Kidney epithelial cell (primary cell): Measurements from ENCODE around the gene RXYLT1. TPM values are rescaled to one million over a fixed set of nuclear protein-coding genes. Genes with fewer than 3 reads are reported as not detected.
"Not testable (repeated sequence)": the region's sequence is repeated elsewhere in the genome, so short reads cannot be mapped to it uniquely, and the experiment has no call there.

Source experiments
- DNase-seq: peaks from one replicate; pipeline ENCODE4 v3.0.0-alpha.2; 2010; ENCODE audit warnings: low read depth
- H3K27me3 ChIP-seq: 2 replicates; pipeline ENCODE4 v1.6.0; 2011; ENCODE audit warnings: low read length; ENCODE audit not compliant: control insufficient read depth, insufficient read depth
- H3K36me3 ChIP-seq: 2 replicates; pipeline ENCODE4 v1.5.1; 2011; ENCODE audit warnings: low read length; ENCODE audit not compliant: control insufficient read depth, insufficient read depth
- H3K4me3 ChIP-seq: 2 replicates; pipeline ENCODE4 v1.5.1; 2011; ENCODE audit warnings: low read depth, mild to moderate bottlenecking, control low read depth, low read length
- total RNA-seq: library from RNA; depleted of rRNA; stranded (reverse); fragments of >200 nt; gene quantifications from 2 replicates; pipeline ENCODE4 v1.2.3, GENCODE V29; 2015
- TF ChIP-seq, protein P1 (sequence below): IDR thresholded peaks from 2 replicates; pipeline ENCODE4 v1.5.1; 2011; ENCODE audit warnings: mild to moderate bottlenecking, moderate library complexity, low read length, control low read depth, inconsistent platforms; ENCODE audit not compliant: insufficient read depth, poor library complexity, severe bottlenecking

The RXYLT1 gene, protein sequence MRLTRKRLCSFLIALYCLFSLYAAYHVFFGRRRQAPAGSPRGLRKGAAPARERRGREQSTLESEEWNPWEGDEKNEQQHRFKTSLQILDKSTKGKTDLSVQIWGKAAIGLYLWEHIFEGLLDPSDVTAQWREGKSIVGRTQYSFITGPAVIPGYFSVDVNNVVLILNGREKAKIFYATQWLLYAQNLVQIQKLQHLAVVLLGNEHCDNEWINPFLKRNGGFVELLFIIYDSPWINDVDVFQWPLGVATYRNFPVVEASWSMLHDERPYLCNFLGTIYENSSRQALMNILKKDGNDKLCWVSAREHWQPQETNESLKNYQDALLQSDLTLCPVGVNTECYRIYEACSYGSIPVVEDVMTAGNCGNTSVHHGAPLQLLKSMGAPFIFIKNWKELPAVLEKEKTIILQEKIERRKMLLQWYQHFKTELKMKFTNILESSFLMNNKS
- 21.1 and 22.5 TPM in 2 replicates for total RNA-seq

DNA sequence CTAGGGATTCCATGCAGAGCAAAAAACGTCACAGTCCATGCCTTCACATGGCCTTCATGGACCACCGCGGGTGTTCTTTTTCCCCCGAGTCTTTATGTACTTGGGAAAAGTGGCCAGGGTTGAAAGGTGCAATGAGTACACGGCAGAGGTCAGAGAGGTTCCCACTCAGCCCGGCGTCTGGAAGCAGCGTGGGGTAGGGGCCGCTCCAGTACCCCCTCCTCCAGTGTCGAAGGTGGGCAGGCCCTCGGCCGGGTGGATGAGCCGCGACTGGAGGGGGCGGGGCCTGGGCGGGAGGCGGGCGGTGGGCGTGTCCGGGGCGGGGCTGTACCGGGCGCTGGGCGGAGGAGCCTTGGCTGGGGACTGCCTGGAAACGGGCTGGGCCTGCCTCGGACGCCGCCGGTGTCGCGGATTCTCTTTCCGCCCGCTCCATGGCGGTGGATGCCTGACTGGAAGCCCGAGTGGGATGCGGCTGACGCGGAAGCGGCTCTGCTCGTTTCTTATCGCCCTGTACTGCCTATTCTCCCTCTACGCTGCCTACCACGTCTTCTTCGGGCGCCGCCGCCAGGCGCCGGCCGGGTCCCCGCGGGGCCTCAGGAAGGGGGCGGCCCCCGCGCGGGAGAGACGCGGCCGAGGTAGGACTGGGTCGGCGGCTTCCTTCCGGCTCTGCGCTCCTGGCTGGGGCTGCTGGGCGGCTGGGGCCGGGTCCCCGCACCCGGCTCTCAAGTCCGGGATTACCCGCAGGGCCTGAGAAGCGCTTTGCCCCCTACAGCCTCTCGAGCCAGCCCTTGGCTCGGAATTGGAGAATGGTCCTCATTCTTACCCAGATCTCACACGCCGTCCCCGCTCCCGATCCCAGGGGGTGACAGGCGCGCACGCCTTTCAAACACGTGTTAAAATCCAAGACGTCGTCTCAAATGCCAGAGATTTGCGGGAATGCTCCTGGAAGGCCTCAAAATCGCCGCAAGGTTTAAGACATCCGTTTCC is at the start of gene RXYLT1:
Gene RXYLT1 (plus strand): TSS at position 412 of the 984 bp plus-strand sequence. CDS start 52 bp downstream, at position 464.
- TF ChIP-seq, protein P1, sequence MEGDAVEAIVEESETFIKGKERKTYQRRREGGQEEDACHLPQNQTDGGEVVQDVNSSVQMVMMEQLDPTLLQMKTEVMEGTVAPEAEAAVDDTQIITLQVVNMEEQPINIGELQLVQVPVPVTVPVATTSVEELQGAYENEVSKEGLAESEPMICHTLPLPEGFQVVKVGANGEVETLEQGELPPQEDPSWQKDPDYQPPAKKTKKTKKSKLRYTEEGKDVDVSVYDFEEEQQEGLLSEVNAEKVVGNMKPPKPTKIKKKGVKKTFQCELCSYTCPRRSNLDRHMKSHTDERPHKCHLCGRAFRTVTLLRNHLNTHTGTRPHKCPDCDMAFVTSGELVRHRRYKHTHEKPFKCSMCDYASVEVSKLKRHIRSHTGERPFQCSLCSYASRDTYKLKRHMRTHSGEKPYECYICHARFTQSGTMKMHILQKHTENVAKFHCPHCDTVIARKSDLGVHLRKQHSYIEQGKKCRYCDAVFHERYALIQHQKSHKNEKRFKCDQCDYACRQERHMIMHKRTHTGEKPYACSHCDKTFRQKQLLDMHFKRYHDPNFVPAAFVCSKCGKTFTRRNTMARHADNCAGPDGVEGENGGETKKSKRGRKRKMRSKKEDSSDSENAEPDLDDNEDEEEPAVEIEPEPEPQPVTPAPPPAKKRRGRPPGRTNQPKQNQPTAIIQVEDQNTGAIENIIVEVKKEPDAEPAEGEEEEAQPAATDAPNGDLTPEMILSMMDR = no peak
- H3K27me3 ChIP-seq = no peaks in the 10 kb centered on the region
- peak; percentile 2 for DNase-seq
- no peaks in the 10 kb centered on the region for H3K36me3 ChIP-seq
- peak within 1 kb of the TSS; percentile 76 for H3K4me3 ChIP-seq

DNA sequence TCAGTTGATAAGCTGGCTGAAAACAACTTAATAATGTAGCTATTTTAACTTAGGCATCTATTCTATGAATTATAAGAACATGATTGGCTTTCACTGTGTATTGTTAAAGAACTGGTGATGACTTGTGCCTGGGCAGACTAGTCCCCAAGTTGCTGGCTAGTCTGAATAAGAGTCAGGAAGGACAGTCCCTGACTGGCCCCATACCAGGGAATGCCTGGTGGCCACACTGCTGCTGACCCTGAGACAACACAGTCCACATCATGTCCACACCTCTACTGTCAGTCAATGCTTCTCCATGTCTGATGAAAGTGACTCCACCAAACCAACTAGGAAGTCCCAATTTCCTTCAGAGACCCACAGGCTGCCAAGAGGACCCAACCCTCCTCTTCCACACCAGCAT is 46.9 kb upstream of the RXYLT1 start:
- H3K4me3 ChIP-seq, DNase-seq, H3K27me3 ChIP-seq, H3K36me3 ChIP-seq: not testable (repeated sequence)

DNA sequence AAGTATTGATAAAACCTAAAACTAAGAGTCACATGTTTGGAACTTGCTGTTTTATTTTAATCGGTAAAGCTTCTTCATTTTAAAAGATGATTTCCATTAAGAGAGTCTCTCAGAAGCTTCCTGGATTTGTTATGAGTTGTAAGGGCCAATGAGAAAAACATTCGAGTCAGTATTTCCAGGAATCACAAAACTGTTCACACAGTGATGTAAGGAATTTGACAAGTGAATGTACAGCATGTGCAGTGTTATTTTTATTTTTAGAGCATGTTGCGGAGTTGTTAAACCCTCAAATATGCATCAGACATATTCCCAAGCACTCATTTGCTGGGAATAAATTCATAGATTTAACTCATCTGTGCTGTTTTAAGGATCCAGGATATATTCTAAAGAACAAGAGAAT is 46.1 kb upstream of the RXYLT1 start:
- not testable (repeated sequence) for H3K27me3 ChIP-seq, H3K4me3 ChIP-seq, H3K36me3 ChIP-seq, DNase-seq

DNA sequence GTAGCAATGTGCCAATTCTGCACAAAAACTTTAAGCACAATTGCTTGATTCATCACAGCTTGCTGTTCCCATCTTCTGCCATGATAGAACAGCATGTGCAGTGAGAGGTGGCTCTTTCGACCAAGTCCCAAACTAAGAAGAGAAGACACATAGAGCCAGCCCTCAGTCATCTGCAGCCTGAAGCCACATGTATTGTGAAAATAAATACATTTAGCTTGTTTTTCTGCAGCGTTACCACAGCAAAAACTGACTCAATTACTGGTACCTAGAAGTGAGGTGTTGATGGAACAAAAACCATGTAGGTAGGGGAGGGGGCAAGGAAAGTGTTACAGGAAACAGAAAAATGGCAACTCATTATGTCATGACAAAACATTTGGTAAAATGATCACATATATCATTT is 39.2 kb upstream of the RXYLT1 start:
- DNase-seq, H3K4me3 ChIP-seq, H3K36me3 ChIP-seq, H3K27me3 ChIP-seq: not testable (repeated sequence)

DNA sequence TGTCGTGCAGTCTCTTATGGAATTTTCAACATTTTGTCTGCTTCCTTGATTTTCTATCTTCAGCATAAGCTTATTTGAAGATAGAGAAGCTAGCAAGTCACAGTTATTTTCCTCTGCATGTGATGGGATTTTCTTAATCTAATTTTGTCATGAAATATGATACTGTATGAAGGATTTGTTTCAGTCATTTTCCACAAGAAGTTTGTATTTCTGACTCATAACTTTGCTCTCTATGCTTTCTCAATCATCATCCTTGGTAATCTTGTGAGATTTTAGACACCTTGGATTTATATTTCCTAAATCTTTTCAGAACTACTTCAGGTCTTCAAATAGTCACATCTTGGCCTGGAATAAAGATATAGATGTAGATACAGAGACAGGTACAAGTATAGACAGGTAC is 38.3 kb upstream of the RXYLT1 start:
- not testable (repeated sequence) for DNase-seq, H3K36me3 ChIP-seq, H3K27me3 ChIP-seq, H3K4me3 ChIP-seq

DNA sequence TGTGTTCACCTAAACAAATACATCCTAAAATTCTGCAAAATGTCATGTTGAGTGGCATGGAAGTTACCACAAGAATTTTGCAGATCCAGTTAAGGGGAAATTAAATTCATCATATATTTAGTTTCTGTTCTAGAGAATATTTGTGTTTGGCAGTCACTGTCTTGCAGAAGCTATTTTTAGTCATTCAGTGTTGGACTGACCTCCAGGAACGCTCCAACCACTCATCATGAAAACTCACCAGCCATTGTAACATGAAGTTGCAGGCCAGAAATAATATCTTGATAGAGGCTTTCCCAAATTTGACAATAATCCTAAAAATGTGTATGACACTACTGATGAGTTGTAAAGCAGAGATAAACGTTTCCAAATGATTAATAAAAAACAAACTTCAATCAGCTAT is 35.6 kb upstream of the RXYLT1 start:
- H3K27me3 ChIP-seq, H3K36me3 ChIP-seq, H3K4me3 ChIP-seq, DNase-seq: not testable (repeated sequence)

DNA sequence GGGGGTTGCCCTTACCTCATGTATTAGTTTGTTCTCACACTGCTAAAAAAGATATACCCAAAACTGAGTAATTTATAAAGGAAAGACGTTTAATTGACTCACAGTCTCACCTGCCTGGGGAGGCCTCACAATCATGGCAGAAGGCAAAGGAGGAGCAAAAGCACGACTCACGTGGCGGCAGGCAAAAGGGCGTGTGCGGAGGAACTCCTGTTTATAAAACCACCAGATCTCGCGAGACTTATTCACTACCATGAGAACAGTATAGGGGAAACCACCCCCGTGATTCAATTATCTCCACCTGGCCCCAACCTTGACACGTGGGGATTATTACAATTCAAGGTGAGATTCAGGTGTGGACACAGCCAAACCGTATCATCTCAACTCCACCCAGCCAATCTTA is 33.2 kb upstream of the RXYLT1 start:
- not testable (repeated sequence) for H3K27me3 ChIP-seq, H3K36me3 ChIP-seq, H3K4me3 ChIP-seq, DNase-seq

DNA sequence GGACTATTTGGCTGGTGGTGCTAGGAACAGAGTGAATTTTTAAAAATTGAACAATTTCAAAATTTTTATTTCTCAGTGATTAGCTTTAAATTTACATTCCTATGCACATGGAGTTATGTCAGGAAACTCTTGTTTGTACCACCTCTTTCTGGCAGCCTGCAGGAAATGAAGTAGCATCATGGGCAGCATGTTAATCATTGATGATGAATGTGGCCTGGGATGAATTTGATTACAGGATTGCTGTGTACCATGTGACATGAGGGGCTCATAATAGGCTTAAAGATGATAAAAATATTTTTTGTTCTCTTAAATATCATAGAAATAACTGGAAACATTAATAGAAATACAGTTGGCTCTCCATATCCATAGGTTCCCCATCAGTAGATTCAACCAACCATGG is 32.6 kb upstream of the RXYLT1 start:
- H3K4me3 ChIP-seq, DNase-seq, H3K27me3 ChIP-seq, H3K36me3 ChIP-seq: not testable (repeated sequence)

DNA sequence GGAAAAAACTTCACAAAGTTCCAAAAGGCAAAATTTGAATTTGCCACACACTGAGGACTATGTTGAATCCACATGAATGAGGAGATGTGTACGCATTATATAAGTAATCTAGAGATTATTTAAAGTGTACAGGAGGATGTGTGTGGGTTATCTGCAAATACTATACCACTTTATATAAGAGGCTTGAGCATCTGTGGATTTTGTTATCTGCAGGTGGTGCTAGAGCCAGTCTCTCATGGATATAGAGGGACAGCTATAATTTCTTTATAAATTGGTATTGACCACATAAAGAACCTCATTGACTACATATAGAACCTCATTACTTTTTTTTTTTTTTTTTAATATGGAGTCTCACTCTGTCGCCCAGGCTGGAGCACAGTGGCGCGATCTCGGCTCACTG is 32.2 kb upstream of the RXYLT1 start:
- DNase-seq = no peak
- TF ChIP-seq, protein P1 = no peak

More for the DNA sequence above, 32.2 kb upstream of the RXYLT1 start:
- Histone ChIP-seq H3K4me3 (no peak overlapping the region), H3K27me3 (no peaks in the 10 kb centered on the region), H3K36me3 (no peaks in the 10 kb centered on the region)
